Posterior vena cava (tissue), 2 donors: ENCODE results near the gene DAPL1. TPM values are rescaled to one million over a fixed set of nuclear protein-coding genes. Genes with fewer than 3 reads are reported as not detected.
"Not testable (repeated sequence)": the region's sequence is repeated elsewhere in the genome, so short reads cannot be mapped to it uniquely, and the experiment has no call there.

Experiments used
- DNase-seq: peaks from one replicate; pipeline ENCODE4 v3.0.0-alpha.2; 2020; ENCODE audit warnings: low spot score
- intact Hi-C, 2 donors: fragments of 100-400 bp; cut with DNase I; formaldehyde crosslinking; loops; one replicate each; pipeline versions ENCODE4 v1.14.1 to v1.14.2; 2022 to 2023
- total RNA-seq, 2 donors: library from RNA; stranded (reverse); fragmentation: NEBNext Ultra II Directional; extraction: Animal tissue kit (Norgen Biotek cat#: 25700); gene quantifications; one replicate each; pipeline ENCODE4 v1.2.1, GENCODE V29; 2021
- donor health status: DM: yes; HTN: yes; CAD: no.
- donor health status: DM: yes; HTN: yes; CAD: no.

The DAPL1 gene
- total RNA-seq, 2 donors from 2014 or later = not detected

DNA sequence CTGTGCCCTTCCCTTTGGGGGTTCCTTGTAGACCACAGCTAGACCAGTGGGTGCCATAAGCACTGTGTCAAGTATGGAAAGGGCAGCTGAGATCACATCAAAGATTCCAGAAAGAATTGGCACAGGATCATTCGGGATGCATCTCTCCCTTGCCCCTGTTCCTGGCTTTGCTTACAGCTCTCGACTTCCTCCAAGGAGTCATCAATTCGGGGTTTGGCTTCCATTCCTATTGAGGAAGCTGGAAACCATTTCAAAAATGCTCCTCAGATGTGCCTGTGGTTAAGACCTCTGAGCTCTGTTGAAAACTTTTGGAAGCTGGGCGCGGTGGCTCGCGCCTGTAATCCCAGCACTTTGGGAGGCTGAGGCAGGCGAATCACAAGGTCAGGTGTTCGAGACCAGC, 65.1 kb downstream of the DAPL1 start:
- intact Hi-C loops = not testable (repeated sequence)

DNA sequence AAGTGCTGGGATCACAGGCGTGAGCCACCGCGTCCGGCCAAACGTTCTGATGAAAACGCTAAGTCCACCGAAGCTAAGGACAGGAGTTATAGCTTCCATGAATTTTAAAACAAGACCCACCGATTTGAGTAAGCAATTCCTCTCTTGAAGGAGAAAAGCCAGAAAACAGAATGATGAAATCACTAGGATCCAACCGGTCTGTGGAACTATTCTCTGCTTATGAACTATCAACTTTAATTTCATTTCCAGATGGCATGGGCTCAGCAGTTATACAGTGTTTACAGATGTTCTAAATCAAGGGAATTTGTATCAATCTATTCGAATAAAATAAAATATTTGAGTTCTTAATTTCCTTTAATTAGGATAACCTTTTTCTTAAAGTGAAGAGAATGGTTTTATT, 66.5 kb downstream of the DAPL1 start:
- intact Hi-C loops, DNase-seq: not testable (repeated sequence)

More for the DNA sequence above, 65.1 kb downstream of the DAPL1 start:
- not testable (repeated sequence) for DNase-seq

DNA sequence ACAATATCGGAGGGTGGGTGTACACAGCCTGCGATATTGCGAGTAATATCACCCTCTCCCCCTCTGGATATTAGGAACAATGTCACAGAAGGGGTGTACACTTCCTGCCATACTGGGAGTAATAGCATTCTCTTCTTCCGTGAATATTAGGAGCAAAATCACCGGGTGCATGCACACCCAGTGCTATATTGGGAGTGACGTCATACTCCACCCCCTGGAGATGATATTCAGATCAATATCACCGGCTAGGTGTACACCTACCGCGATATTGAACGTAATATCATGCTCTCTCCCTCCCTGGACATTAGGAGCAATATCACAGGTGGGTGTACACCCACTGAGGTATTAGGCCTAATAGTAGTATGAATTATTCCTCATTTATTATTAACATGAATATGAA, 70.4 kb downstream of the DAPL1 start:
- intact Hi-C loops, DNase-seq: not testable (repeated sequence)

Other genes with a start within 250 kb of the DAPL1 start
- 10 to 100 TPM; 35.1 to 44.5 TPM for gene TANC1, start 173.3 kb downstream of the DAPL1 start, total RNA-seq